Endodermal cell (in vitro differentiated cells): ENCODE data around the gene ADAM22. TPM values are rescaled to one million over a fixed set of nuclear protein-coding genes. Genes with fewer than 3 reads are reported as not detected.

ENCODE experiments used
- DNase-seq: peaks from one replicate; pipeline ENCODE4 v3.0.0-alpha.2; 2017
- H3K27ac ChIP-seq: 2 replicates; pipeline ENCODE4 v1.5.1; 2013; ENCODE audit warnings: mild to moderate bottlenecking, low read depth, low read length, moderate library complexity
- H3K27me3 ChIP-seq: 2 replicates; pipeline ENCODE4 v1.6.1; 2013; ENCODE audit warnings: mild to moderate bottlenecking, low read length, moderate library complexity; ENCODE audit not compliant: insufficient read depth, control insufficient read depth, poor library complexity, severe bottlenecking
- H3K36me3 ChIP-seq: 2 replicates; pipeline ENCODE4 v1.7.0; 2013; ENCODE audit warnings: mild to moderate bottlenecking, low read length, moderate library complexity; ENCODE audit not compliant: control insufficient read depth, insufficient read depth
- H3K4me1 ChIP-seq: one replicate; pipeline ENCODE4 v1.7.0; 2013; ENCODE audit warnings: low read length; ENCODE audit not compliant: control insufficient read depth, insufficient read depth
- H3K4me3 ChIP-seq: 2 replicates; pipeline ENCODE4 v1.5.1; 2013; ENCODE audit warnings: mild to moderate bottlenecking, low read length, moderate library complexity
- H3K9ac ChIP-seq: 2 replicates; pipeline ENCODE4 v1.6.1; 2013; ENCODE audit warnings: mild to moderate bottlenecking, low read length, moderate library complexity; ENCODE audit not compliant: poor library complexity, severe bottlenecking; ENCODE audit errors: extremely low read depth
- H3K9me3 ChIP-seq: 2 replicates; pipeline ENCODE4 v1.6.1; 2013; ENCODE audit warnings: mild to moderate bottlenecking, low read length, moderate library complexity; ENCODE audit not compliant: control insufficient read depth
- H3K27ac Mint-ChIP-seq: 2 replicates; pipeline ENCODE4 v1.8.0; 2020; ENCODE audit warnings: mixed read lengths
- H3K27me3 Mint-ChIP-seq: 2 replicates; pipeline ENCODE4 v1.8.0; 2021; ENCODE audit warnings: mild to moderate bottlenecking, mixed read lengths; ENCODE audit not compliant: insufficient read depth
- H3K36me3 Mint-ChIP-seq: 2 replicates; pipeline ENCODE4 v1.8.0; 2020; ENCODE audit warnings: low read depth, mixed read lengths
- H3K4me1 Mint-ChIP-seq: 2 replicates; pipeline ENCODE4 v1.8.0; 2020; ENCODE audit warnings: mixed read lengths
- H3K4me3 Mint-ChIP-seq: 2 replicates; pipeline ENCODE4 v1.8.0; 2020; ENCODE audit warnings: mild to moderate bottlenecking, moderate library complexity, mixed read lengths
- H3K9me3 Mint-ChIP-seq: 2 replicates; pipeline ENCODE4 v1.8.0; 2020; ENCODE audit warnings: mild to moderate bottlenecking, mixed read lengths
- CTCF ChIP-seq: fragments of 200-600 bp; sonication (generic); conservative IDR thresholded peaks from 2 replicates; pipeline ENCODE4 v1.5.0; 2021; ENCODE audit warnings: antibody characterized with exemption, mild to moderate bottlenecking
- WGBS, 2 experiments: methylation state at CpG; one replicate each; pipeline versions ENCODE4 v1.1.5 to v1.1.7; 2013; ENCODE audit warnings: missing lambda C conversion rate in 2 of 2, mixed read lengths in 1 of 2; ENCODE audit not compliant: insufficient coverage in 1 of 2, insufficient read length in 1 of 2; 5-methylcytosine and 5-hydroxymethylcytosine counted together
- total RNA-seq, 2 donors: library from RNA; stranded (reverse); fragmentation: NEBNext Ultra II Directional in 1 of 2; extraction: Animal tissue kit (Norgen Biotek cat#: 25700) in 1 of 2; gene quantifications; 2 replicates in 1 of 2; 3 replicates in 1 of 2; pipeline ENCODE4 v1.2.1, GENCODE V29; 2021

ADAM22 gene
- total RNA-seq, 2 donors from 2014 or later, result 10.9 to 11.5 TPM

DNA sequence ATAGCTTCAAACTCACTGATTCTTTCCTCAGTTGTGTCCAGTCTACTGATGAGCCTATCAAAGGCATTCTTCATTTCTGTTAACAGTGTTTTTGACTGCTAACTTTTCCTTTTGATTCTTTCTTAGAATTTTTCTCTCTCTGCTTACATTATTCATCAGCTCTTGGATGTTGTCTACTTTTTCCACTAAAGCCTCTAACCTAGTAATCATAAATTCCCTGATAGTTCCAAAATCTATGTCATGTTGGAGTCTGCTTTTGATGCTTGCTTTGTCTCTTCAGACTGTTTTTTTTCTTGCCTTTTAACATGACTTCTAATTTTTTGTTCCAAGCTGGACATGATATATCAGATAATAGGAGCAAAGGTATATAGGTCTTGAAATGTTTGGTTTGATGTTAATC, 78.0 kb downstream of the ADAM22 start:
- H3K4me1 ChIP-seq, result no peaks in the 10 kb centered on the region
- no peaks in the 10 kb centered on the region for H3K36me3 ChIP-seq
- no peaks in the 10 kb centered on the region for H3K9me3 Mint-ChIP-seq

DNA sequence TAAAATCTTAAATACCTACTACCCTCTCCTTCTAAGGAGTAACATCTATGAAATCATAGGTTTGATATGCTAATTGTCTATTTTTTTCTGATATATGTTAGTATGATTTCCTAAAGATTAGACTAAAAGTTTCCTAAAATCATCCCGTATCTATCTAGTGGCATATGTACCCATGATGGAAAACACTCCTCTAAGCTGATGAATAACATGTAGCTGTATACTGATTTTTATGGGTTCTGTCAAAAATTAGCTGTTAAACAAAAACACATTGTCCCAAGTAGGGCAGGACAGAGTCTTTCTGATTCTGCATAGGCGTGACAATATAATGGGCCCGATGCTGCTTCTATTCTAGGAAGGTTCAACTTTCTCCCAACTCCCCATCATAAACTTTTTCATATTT, 79.9 kb downstream of the ADAM22 start:
- 95% methylated on average over 3 of the region's 3 CpGs; no CpG with 5 or more reads in 1 of the 2 experiments for WGBS, 2 experiments
- no peaks in the 10 kb centered on the region for H3K27me3 Mint-ChIP-seq
- no peak overlapping the region for H3K4me3 Mint-ChIP-seq
- H3K4me1 Mint-ChIP-seq, result peaks cover 4% of the 10 kb centered on the region
- Histone ChIP-seq H3K9me3 (no peaks in the 10 kb centered on the region), H3K27ac (no peak overlapping the region), H3K36me3 (no peaks in the 10 kb centered on the region), H3K9ac (no peak overlapping the region), H3K4me1 (no peaks in the 10 kb centered on the region), H3K27me3 (no peaks in the 10 kb centered on the region), H3K4me3 (no peak overlapping the region)
- H3K27ac Mint-ChIP-seq, result no peak overlapping the region
- no peak for DNase-seq
- H3K36me3 Mint-ChIP-seq, result no peaks in the 10 kb centered on the region
- H3K9me3 Mint-ChIP-seq, result no peaks in the 10 kb centered on the region
- no peak for TF ChIP-seq CTCF

More for the DNA sequence above, 78.0 kb downstream of the ADAM22 start:
- Mint-ChIP-seq H3K36me3 (no peaks in the 10 kb centered on the region), H3K4me1 (peaks cover 4% of the 10 kb centered on the region), H3K27me3 (no peaks in the 10 kb centered on the region), H3K27ac (no peak overlapping the region), H3K4me3 (no peak overlapping the region)
- H3K27me3 ChIP-seq, result no peaks in the 10 kb centered on the region
- H3K27ac ChIP-seq, result no peak overlapping the region
- H3K9me3 ChIP-seq, result no peaks in the 10 kb centered on the region
- TF ChIP-seq CTCF, result no peak
- no peak for DNase-seq
- H3K4me3 ChIP-seq, result no peak overlapping the region
- no peak overlapping the region for H3K9ac ChIP-seq

DNA sequence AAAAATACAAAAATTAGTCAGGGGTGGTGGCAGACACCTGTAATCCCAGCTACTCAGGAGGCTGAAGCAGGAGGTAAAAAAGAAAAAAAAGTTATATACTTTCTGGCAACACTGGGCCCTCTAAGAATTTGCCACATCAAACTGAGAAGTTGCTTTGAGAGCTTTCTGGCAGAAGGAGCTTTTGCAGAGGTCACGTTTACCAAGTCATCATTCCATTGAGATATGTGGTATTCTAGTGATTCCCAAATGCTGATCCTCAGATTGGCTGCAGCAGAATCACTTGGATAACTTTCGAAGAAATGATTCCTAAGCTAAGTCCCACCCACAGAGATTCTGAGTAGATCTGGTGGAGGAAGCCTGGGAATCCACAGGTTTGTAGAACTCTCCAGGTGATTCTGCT, 80.5 kb downstream of the ADAM22 start:
- H3K36me3 ChIP-seq, result no peaks in the 10 kb centered on the region
- no peak for DNase-seq
- H3K27me3 ChIP-seq, result no peaks in the 10 kb centered on the region
- no peak overlapping the region for H3K9ac ChIP-seq
- H3K9me3 ChIP-seq, result no peaks in the 10 kb centered on the region
- WGBS, 2 experiments, result 88 to 100% methylated on average over 1 to 2 of the region's 2 CpGs
- no peaks in the 10 kb centered on the region for H3K4me1 ChIP-seq
- H3K27ac Mint-ChIP-seq, result no peak overlapping the region
- no peaks in the 10 kb centered on the region for H3K27me3 Mint-ChIP-seq
- no peak for TF ChIP-seq CTCF
- H3K4me1 Mint-ChIP-seq, result peaks cover 4% of the 10 kb centered on the region
- no peak overlapping the region for H3K4me3 ChIP-seq
- H3K4me3 Mint-ChIP-seq, result no peak overlapping the region
- H3K9me3 Mint-ChIP-seq, result no peaks in the 10 kb centered on the region
- H3K27ac ChIP-seq, result no peak overlapping the region
- no peaks in the 10 kb centered on the region for H3K36me3 Mint-ChIP-seq
